ENCODE data around the gene FBXO24.

FBXO24 gene

GRCh38 chr7:100642534-100642907, 56.4 kb downstream of the FBXO24 start:
- H3K27me3 ChIP-seq (ENCODE audit: insufficient read depth, low read length) = peaks cover 20% of the 10 kb centered on the region
- H2AFZ ChIP-seq (ENCODE audit: low read length, unreplicated experiment) = no peak overlapping the region
- H3K36me3 ChIP-seq (ENCODE audit: insufficient read depth, low read length) = no peaks in the 10 kb centered on the region
- no peak overlapping the region for H3K27ac ChIP-seq (ENCODE audit: low read depth, low read length)
- H3K4me1 ChIP-seq (ENCODE audit: control insufficient read depth, insufficient read depth, low read length, unreplicated experiment) = no peaks in the 10 kb centered on the region
- H3K4me3 ChIP-seq (ENCODE audit: low read depth, low read length) = no peak overlapping the region
- H3K79me2 ChIP-seq (ENCODE audit: control insufficient read depth, insufficient read depth, low read length, unreplicated experiment) = no peaks in the 10 kb centered on the region

GRCh38 chr7:100649826-100650565, 63.9 kb downstream of the FBXO24 start:
- no peak overlapping the region for H3K4me3 ChIP-seq (ENCODE audit: low read depth, low read length)
- H2AFZ ChIP-seq (ENCODE audit: low read length, unreplicated experiment) = no peak overlapping the region
- H3K4me1 ChIP-seq (ENCODE audit: control insufficient read depth, insufficient read depth, low read length, unreplicated experiment) = no peaks in the 10 kb centered on the region
- H3K36me3 ChIP-seq (ENCODE audit: insufficient read depth, low read length) = no peaks in the 10 kb centered on the region
- H3K79me2 ChIP-seq (ENCODE audit: control insufficient read depth, insufficient read depth, low read length, unreplicated experiment) = no peaks in the 10 kb centered on the region
- H3K27ac ChIP-seq (ENCODE audit: low read depth, low read length) = no peak overlapping the region
- H3K27me3 ChIP-seq (ENCODE audit: insufficient read depth, low read length) = peaks cover 40% of the 10 kb centered on the region

All from ACC112 (cell line).